ENCODE data around the gene EMILIN3.

The EMILIN3 gene

GRCh38 chr20:41317546-41318270 is 48.9 kb downstream of the EMILIN3 start, which contains the start of gene ZHX3 (continued):
- TF ChIP-seq ZBTB6 (tag by site-specific recombination; IDR thresholded peaks at IDR 0.05) = no peak
- no peak for TF ChIP-seq ZNF184 (tag by site-specific recombination; IDR thresholded peaks at IDR 0.05)
- TF ChIP-seq KLF9 (tag by site-specific recombination; IDR thresholded peaks at IDR 0.05; ENCODE audit: low read depth) = peak; percentile 65
- peak; percentile 77 for TF ChIP-seq PATZ1 (tag by site-specific recombination; IDR thresholded peaks at IDR 0.05)
- TF ChIP-seq ZNF202 (tag by site-specific recombination; IDR thresholded peaks at IDR 0.05; ENCODE audit: borderline replicate concordance) = no peak
- TF ChIP-seq ZNF561 (tag by site-specific recombination; IDR thresholded peaks at IDR 0.05; ENCODE audit: borderline replicate concordance) = peak; percentile 47; the same call in 1 of the 2 replicates
- TF ChIP-seq ZNF335 (tag by site-specific recombination; conservative IDR thresholded peaks at IDR 0.05) = no peak
- TF ChIP-seq KLF7 (tag by site-specific recombination; IDR thresholded peaks at IDR 0.05; ENCODE audit: borderline replicate concordance) = no peak
- TF ChIP-seq ZNF843 (tag by site-specific recombination; IDR thresholded peaks at IDR 0.05) = no peak
- no peak for TF ChIP-seq ZBTB7A (tag by site-specific recombination; IDR thresholded peaks at IDR 0.05; ENCODE audit: low read depth)
- no peak for TF ChIP-seq ZNF654 (tag by site-specific recombination; IDR thresholded peaks at IDR 0.05; ENCODE audit: low read depth)
- TF ChIP-seq SP2 (tag by site-specific recombination; IDR thresholded peaks at IDR 0.05) = peak; percentile 73
- TF ChIP-seq ZNF16 (tag by site-specific recombination; IDR thresholded peaks at IDR 0.05; ENCODE audit: low read depth) = no peak

DNA sequence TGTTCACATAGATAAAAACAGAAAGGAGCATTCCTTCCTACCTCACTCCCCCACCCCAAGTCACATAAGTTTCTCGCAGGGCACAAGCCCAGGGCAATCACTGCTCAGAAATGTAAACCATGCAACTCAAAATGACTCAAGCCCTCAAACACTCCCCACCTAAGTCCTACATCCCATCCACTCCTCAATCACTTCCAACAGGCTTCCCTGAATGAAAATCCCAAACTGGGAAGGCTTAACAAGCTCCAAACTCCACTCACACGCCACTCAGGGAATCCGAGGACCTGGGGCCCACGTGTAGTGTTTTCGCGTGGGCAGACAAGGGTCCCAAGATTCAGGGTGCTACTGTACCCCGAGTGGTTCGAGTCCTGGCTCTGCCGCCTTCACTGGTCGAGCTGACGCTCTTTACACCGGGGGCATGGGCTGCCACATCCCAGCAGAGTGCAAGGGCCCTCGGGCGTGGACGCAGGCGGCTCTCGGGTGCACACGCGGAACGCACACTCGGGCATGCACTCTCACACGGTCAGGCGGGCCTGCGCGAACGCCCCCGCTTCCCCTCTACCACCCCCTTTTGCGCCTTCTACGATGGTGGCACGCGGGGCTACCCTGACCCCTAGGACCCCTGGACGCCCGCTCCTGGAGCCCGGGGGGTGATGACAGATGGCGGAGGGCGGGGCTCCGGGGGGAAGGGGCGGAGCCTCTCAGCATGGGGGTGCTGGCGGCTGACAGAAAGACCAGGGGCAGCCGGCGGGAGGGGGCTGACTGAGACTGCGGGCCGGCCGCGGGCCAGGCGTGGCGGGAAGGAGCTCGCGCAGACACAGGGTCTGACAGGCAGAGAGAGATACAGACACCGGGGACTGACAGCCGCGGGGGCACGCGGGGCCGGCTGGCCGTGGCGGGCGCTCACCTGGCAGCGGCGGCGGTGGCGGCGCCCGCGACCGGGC is 49.7 kb downstream of the EMILIN3 start:
- Histone ChIP-seq H3K4me3 (ENCODE audit: low read depth, low read length) (peak overlapping the region; percentile 87), H3K9me3 (ENCODE audit: control insufficient read depth, insufficient read depth, low read depth, low read length) (no peaks in the 10 kb centered on the region), H3K4me1 (ENCODE audit: control insufficient read depth, insufficient read depth, low read length) (peaks cover 8% of the 10 kb centered on the region), H3K36me3 (ENCODE audit: control insufficient read depth in 2 of 2, insufficient read depth in 1 of 2, low read length in 2 of 2) (peaks cover 0 to 5% of the 10 kb centered on the region in 2 experiments; a peak in 1 of 3 replicates), H3K27ac (ENCODE audit: extremely low read depth, low read depth, low read length) (peak overlapping the region; percentile 65; the same call in 1 of the 2 replicates)
- CTCF ChIA-PET = interaction anchor here (0.7 kb wide), 1 partner anchor 302 kb away, joined by 3 read pairs; no protein-coding TSS in a partner anchor
- POLR2A ChIA-PET = interaction anchor here (0.9 to 1.6 kb wide), 3 partner anchors 11 to 24 kb away, joined by 3 to 7 read pairs (median 6); partner anchors contain the start of gene LPIN3
- no peak for TF ChIP-seq SETDB1 (IDR thresholded peaks at IDR 0.05; ENCODE audit: insufficient read length, low read length)
- TF ChIP-seq, protein P1, sequence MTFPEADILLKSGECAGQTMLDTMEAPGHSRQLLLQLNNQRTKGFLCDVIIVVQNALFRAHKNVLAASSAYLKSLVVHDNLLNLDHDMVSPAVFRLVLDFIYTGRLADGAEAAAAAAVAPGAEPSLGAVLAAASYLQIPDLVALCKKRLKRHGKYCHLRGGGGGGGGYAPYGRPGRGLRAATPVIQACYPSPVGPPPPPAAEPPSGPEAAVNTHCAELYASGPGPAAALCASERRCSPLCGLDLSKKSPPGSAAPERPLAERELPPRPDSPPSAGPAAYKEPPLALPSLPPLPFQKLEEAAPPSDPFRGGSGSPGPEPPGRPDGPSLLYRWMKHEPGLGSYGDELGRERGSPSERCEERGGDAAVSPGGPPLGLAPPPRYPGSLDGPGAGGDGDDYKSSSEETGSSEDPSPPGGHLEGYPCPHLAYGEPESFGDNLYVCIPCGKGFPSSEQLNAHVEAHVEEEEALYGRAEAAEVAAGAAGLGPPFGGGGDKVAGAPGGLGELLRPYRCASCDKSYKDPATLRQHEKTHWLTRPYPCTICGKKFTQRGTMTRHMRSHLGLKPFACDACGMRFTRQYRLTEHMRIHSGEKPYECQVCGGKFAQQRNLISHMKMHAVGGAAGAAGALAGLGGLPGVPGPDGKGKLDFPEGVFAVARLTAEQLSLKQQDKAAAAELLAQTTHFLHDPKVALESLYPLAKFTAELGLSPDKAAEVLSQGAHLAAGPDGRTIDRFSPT (tag by site-specific recombination; IDR thresholded peaks at IDR 0.05) = peak; percentile 90
- TF ChIP-seq SALL2 (tag by site-specific recombination; IDR thresholded peaks at IDR 0.05; ENCODE audit: borderline replicate concordance) = no peak
- no peak for TF ChIP-seq HOXC10 (CRISPR knock-in tag; IDR thresholded peaks at IDR 0.05)
- TF ChIP-seq ZNF571 (tag by site-specific recombination; IDR thresholded peaks at IDR 0.05) = no peak
- TF ChIP-seq ZXDB (tag by site-specific recombination; IDR thresholded peaks at IDR 0.05) = peak; percentile 93
- peak; percentile 76 for TF ChIP-seq KLF1 (tag by site-specific recombination; IDR thresholded peaks at IDR 0.05)
- peak; percentile 35; the same call in 1 of the 2 replicates for TF ChIP-seq ZNF629 (tag by site-specific recombination; IDR thresholded peaks at IDR 0.05)
- TF ChIP-seq SP2 (tag by site-specific recombination; IDR thresholded peaks at IDR 0.05) = peak; percentile 45
- TF ChIP-seq, protein P2, sequence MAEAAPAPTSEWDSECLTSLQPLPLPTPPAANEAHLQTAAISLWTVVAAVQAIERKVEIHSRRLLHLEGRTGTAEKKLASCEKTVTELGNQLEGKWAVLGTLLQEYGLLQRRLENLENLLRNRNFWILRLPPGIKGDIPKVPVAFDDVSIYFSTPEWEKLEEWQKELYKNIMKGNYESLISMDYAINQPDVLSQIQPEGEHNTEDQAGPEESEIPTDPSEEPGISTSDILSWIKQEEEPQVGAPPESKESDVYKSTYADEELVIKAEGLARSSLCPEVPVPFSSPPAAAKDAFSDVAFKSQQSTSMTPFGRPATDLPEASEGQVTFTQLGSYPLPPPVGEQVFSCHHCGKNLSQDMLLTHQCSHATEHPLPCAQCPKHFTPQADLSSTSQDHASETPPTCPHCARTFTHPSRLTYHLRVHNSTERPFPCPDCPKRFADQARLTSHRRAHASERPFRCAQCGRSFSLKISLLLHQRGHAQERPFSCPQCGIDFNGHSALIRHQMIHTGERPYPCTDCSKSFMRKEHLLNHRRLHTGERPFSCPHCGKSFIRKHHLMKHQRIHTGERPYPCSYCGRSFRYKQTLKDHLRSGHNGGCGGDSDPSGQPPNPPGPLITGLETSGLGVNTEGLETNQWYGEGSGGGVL (tag by site-specific recombination; IDR thresholded peaks at IDR 0.05) = peak; percentile 50
- TF ChIP-seq ZNF529 (tag by site-specific recombination; IDR thresholded peaks at IDR 0.05; ENCODE audit: insufficient replicate concordance) = no peak
- TF ChIP-seq BCL11A (tag by site-specific recombination; IDR thresholded peaks at IDR 0.05; ENCODE audit: low read depth) = peak; percentile 83
- TF ChIP-seq, protein P3, sequence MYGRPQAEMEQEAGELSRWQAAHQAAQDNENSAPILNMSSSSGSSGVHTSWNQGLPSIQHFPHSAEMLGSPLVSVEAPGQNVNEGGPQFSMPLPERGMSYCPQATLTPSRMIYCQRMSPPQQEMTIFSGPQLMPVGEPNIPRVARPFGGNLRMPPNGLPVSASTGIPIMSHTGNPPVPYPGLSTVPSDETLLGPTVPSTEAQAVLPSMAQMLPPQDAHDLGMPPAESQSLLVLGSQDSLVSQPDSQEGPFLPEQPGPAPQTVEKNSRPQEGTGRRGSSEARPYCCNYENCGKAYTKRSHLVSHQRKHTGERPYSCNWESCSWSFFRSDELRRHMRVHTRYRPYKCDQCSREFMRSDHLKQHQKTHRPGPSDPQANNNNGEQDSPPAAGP (tag by site-specific recombination; IDR thresholded peaks at IDR 0.05) = 0 out of 2 replicates have a peak, but pooled peaks have one; percentile 76
- TF ChIP-seq ZNF112 (tag by site-specific recombination; IDR thresholded peaks at IDR 0.05) = peak; percentile 100
